HUES6 (cell line): ENCODE results near the gene CHTF18.

Source experiments
- H3K27ac ChIP-seq: 2 replicates; pipeline ENCODE4 v1.7.0; 2013; ENCODE audit warnings: low read depth, mild to moderate bottlenecking, low read length, inconsistent platforms
- H3K27me3 ChIP-seq: 2 replicates; pipeline ENCODE4 v1.6.1; 2013; ENCODE audit warnings: low read length; ENCODE audit not compliant: control insufficient read depth, insufficient read depth
- H3K36me3 ChIP-seq: 2 replicates; pipeline ENCODE4 v1.6.1; 2013; ENCODE audit warnings: low read length; ENCODE audit not compliant: control insufficient read depth, insufficient read depth
- H3K4me1 ChIP-seq: 2 replicates; pipeline ENCODE4 v1.6.1; 2013; ENCODE audit warnings: low read length; ENCODE audit not compliant: control insufficient read depth, insufficient read depth
- H3K4me3 ChIP-seq: 2 replicates; pipeline ENCODE4 v1.5.1; 2013; ENCODE audit warnings: low read depth, low read length
- H3K9ac ChIP-seq: one replicate; pipeline ENCODE4 v1.6.1; 2013; ENCODE audit warnings: mild to moderate bottlenecking, low read length
- H3K9me3 ChIP-seq: 2 replicates; pipeline ENCODE4 v1.6.1; 2013; ENCODE audit warnings: low read depth, low read length; ENCODE audit not compliant: control insufficient read depth, insufficient read depth

Gene CHTF18

DNA sequence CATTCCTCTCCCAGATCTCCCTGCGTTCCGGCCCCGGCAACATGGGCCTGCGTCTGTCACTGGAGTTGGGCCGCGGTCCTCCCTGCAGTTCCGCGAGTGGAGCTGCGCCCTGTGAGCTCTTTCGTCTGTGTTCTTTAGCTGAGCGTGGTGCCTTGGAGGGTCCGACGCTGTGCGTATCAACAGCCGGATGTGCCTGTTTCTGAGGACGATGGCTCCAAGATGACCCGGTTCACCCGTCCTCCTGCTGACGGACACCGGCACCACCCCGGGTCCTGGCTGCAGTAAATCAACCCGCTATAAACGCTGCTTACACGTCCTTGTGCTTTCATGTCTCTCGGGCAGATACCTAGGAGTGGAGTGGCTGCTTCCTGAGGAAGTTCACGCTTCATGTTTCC, 56.9 kb downstream of the CHTF18 start:
- H3K9me3 ChIP-seq, result peaks cover 24% of the 10 kb centered on the region
- H3K36me3 ChIP-seq, result no peaks in the 10 kb centered on the region
- H3K4me3 ChIP-seq, result no peak overlapping the region
- no peak overlapping the region for H3K9ac ChIP-seq
- H3K4me1 ChIP-seq, result no peaks in the 10 kb centered on the region
- no peaks in the 10 kb centered on the region for H3K27me3 ChIP-seq
- H3K27ac ChIP-seq, result no peak overlapping the region

DNA sequence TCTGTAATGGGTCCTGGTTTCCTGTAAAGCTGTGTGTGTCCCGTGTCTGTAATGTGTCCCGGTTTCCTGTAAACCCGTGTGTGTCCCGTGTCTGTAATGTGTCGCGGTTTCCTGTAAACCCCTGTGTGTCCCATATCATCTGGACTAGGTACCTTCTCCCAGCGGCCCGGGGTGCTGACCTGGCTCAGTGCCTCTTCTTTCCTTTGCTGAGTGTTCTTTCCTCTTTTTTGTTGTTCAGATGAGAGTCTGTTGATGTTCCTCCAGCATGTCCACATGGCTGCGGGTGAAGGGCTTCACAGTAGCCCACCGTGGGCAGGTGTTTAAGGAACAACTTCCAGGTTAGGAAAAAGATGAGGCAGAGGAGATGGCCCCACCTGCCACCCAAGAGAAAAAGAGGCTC, 58.7 kb downstream of the CHTF18 start:
- no peaks in the 10 kb centered on the region for H3K36me3 ChIP-seq
- no peak overlapping the region for H3K27ac ChIP-seq
- no peak overlapping the region for H3K4me3 ChIP-seq
- no peak overlapping the region for H3K9ac ChIP-seq
- H3K4me1 ChIP-seq, result no peaks in the 10 kb centered on the region
- peaks cover 37% of the 10 kb centered on the region for H3K9me3 ChIP-seq
- no peaks in the 10 kb centered on the region for H3K27me3 ChIP-seq
